Smooth muscle cell (in vitro differentiated cells): ENCODE data around the gene DAPK1. TPM values are rescaled to one million over a fixed set of nuclear protein-coding genes. Genes with fewer than 3 reads are reported as not detected.

ENCODE experiments used
- DNase-seq: peaks from one replicate; lab custom pipeline; 2025; ENCODE audit not compliant: unreplicated experiment; lab: John Stamatoyannopoulos, UW
- H2AFZ ChIP-seq: fragments of 200-600 bp; sonication (generic); 2 replicates; pipeline ENCODE4 v1.6.0; 2016; ENCODE audit warnings: antibody characterized with exemption, low read depth, mild to moderate bottlenecking
- H3F3A ChIP-seq: fragments of 200-600 bp; sonication (generic); 2 replicates; pipeline ENCODE4 v1.6.0; 2017; ENCODE audit warnings: antibody characterized with exemption, low read depth
- H3K27ac ChIP-seq: fragments of 200-600 bp; sonication (generic); 2 replicates; pipeline ENCODE4 v1.5.1; 2016; ENCODE audit warnings: low read depth, mild to moderate bottlenecking
- H3K27me3 ChIP-seq: fragments of 200-600 bp; sonication (generic); 2 replicates; pipeline ENCODE4 v1.6.1; 2016; ENCODE audit warnings: low read depth, mild to moderate bottlenecking
- H3K36me3 ChIP-seq: fragments of 200-600 bp; sonication (generic); 2 replicates; pipeline ENCODE4 v1.5.1; 2016; ENCODE audit warnings: low read depth
- H3K4me1 ChIP-seq: fragments of 200-600 bp; sonication (generic); 2 replicates; pipeline ENCODE4 v1.5.1; 2016; ENCODE audit warnings: low read depth
- H3K4me2 ChIP-seq: fragments of 200-600 bp; sonication (generic); 2 replicates; pipeline ENCODE4 v1.6.0; 2016; ENCODE audit warnings: mild to moderate bottlenecking
- H3K4me3 ChIP-seq: fragments of 200-600 bp; sonication (generic); 2 replicates; pipeline ENCODE4 v1.5.1; 2016; ENCODE audit warnings: mild to moderate bottlenecking
- H3K79me2 ChIP-seq: fragments of 200-600 bp; sonication (generic); 2 replicates; pipeline ENCODE4 v1.6.0; 2016; ENCODE audit warnings: low read depth, mild to moderate bottlenecking
- H3K9ac ChIP-seq: fragments of 200-600 bp; sonication (generic); 2 replicates; pipeline ENCODE4 v1.6.0; 2016; ENCODE audit warnings: low read depth
- H3K9me3 ChIP-seq: fragments of 200-600 bp; sonication (generic); replicated peaks from 2 replicates; pipeline ENCODE4 v1.5.1; 2016; ENCODE audit warnings: low read depth
- H4K20me1 ChIP-seq: fragments of 200-600 bp; sonication (generic); 2 replicates; pipeline ENCODE4 v1.6.0; 2016; ENCODE audit warnings: low read depth
- WGBS: methylation state at CpG from one replicate; pipeline ENCODE4 v1.1.7; 2016; ENCODE audit warnings: low lambda C conversion rate; 5-methylcytosine and 5-hydroxymethylcytosine counted together
- polyA plus RNA-seq: library from polyadenylated mRNA; unstranded; fragments of >200 nt; fragmentation: Nextera tagmentation; extraction: Ambion mirVana; gene quantifications from 2 replicates; pipeline ENCODE4 v1.2.1, GENCODE V29; 2016
- total RNA-seq: library from RNA; depleted of rRNA; stranded (reverse); fragments of >200 nt; gene quantifications from 2 replicates; pipeline ENCODE4 v1.2.3, GENCODE V29; 2014
- TF ChIP-seq, protein P1 (sequence below): fragments of 200-600 bp; sonication (generic); IDR thresholded peaks from 2 replicates; pipeline ENCODE4 v1.5.1; 2017; ENCODE audit warnings: borderline replicate concordance, mild to moderate bottlenecking, antibody characterized with exemption; ENCODE audit not compliant: insufficient read depth, poor library complexity, severe bottlenecking

The DAPK1 gene
- total and polyA plus RNA-seq, 2 experiments from 2014 or later = 12.6 to 20.3 TPM

DNA sequence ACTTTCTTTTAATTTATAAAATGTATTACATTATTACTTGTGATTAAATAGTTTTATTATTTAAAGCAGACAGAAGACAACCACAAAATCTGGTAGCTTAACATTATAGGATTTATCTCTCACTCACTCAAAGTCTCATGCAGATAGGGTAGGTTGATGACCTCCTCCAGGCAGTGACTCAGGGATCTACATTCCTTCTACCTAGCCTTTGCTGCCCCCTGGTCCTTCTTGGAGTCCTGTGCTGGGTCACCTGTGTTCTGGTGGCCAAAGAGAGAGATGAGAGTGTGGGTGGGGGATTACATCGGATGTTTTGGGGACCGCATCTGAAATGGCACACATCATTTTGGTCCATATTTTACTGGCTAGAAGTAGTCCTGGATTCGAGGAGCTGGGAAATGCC, 132.6 kb downstream of the DAPK1 start:
- Histone ChIP-seq H3K27ac (no peak overlapping the region), H3K79me2 (no peaks in the 10 kb centered on the region), H3K4me1 (no peaks in the 10 kb centered on the region), H3K27me3 (no peaks in the 10 kb centered on the region), H3K9me3 (no peaks in the 10 kb centered on the region), H3K4me2 (no peak overlapping the region), H3F3A (no peaks in the 10 kb centered on the region), H4K20me1 (no peaks in the 10 kb centered on the region), H2AFZ (no peak overlapping the region), H3K9ac (no peak overlapping the region), H3K36me3 (no peaks in the 10 kb centered on the region), H3K4me3 (no peak overlapping the region)
- TF ChIP-seq, protein P1, sequence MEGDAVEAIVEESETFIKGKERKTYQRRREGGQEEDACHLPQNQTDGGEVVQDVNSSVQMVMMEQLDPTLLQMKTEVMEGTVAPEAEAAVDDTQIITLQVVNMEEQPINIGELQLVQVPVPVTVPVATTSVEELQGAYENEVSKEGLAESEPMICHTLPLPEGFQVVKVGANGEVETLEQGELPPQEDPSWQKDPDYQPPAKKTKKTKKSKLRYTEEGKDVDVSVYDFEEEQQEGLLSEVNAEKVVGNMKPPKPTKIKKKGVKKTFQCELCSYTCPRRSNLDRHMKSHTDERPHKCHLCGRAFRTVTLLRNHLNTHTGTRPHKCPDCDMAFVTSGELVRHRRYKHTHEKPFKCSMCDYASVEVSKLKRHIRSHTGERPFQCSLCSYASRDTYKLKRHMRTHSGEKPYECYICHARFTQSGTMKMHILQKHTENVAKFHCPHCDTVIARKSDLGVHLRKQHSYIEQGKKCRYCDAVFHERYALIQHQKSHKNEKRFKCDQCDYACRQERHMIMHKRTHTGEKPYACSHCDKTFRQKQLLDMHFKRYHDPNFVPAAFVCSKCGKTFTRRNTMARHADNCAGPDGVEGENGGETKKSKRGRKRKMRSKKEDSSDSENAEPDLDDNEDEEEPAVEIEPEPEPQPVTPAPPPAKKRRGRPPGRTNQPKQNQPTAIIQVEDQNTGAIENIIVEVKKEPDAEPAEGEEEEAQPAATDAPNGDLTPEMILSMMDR = no peak
- WGBS = 100% methylated on average over 3 of the region's 3 CpGs
- no peak for DNase-seq

- no peaks in the 10 kb centered on the region for H3K79me2 ChIP-seq
- H3K4me3 ChIP-seq = no peak overlapping the region
- WGBS = 91% methylated on average over 3 of the region's 3 CpGs
- TF ChIP-seq, protein P1 = no peak
- no peak overlapping the region for H3K27ac ChIP-seq
- H3K36me3 ChIP-seq = no peaks in the 10 kb centered on the region
- H3K27me3 ChIP-seq = no peaks in the 10 kb centered on the region
- H3K4me1 ChIP-seq = no peaks in the 10 kb centered on the region
- no peaks in the 10 kb centered on the region for H4K20me1 ChIP-seq
- no peak overlapping the region for H3K9ac ChIP-seq
- no peaks in the 10 kb centered on the region for H3K9me3 ChIP-seq
- no peak overlapping the region for H2AFZ ChIP-seq
- no peak for DNase-seq
- no peak overlapping the region for H3K4me2 ChIP-seq
- no peaks in the 10 kb centered on the region for H3F3A ChIP-seq
These were observed 133.2 kb downstream of the DAPK1 start for GRCh38 chr9:87630846-87631245.

GRCh38 chr9:87635656-87636501, 138.2 kb downstream of the DAPK1 start:
- WGBS = 95% methylated on average over 14 of the region's 15 CpGs
- Histone ChIP-seq H2AFZ (no peak overlapping the region), H3K27me3 (no peaks in the 10 kb centered on the region), H3K4me1 (no peaks in the 10 kb centered on the region), H3F3A (peaks cover 11% of the 10 kb centered on the region), H3K79me2 (no peaks in the 10 kb centered on the region), H3K27ac (no peak overlapping the region), H3K9ac (no peak overlapping the region), H3K36me3 (no peaks in the 10 kb centered on the region), H3K4me3 (no peak overlapping the region), H3K4me2 (no peak overlapping the region), H4K20me1 (no peaks in the 10 kb centered on the region), H3K9me3 (no peaks in the 10 kb centered on the region)
- TF ChIP-seq, protein P1 = no peak
- no peak for DNase-seq

DNA sequence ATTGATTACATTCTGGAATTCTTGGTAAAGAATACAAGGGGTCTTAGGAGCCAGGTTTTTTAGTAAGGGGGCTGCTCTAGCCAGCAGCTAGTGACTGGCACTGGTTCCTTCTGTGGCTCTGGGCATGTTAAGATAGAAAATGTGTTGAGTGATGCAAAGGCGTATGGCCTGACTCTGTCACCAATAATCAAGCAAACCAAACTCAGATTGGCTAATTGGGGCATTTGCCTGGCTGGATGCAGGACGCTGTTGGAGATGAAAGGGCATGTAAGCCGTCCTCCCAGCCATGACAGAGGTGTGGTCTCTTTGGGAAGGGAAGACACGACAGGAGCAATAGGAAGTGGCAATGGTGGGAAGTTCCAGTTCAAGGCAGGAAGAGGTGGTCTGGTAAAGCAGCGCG, 140.6 kb downstream of the DAPK1 start:
- no peak for DNase-seq
- Histone ChIP-seq H3K27ac (no peak overlapping the region), H3K9me3 (no peaks in the 10 kb centered on the region), H3K79me2 (no peaks in the 10 kb centered on the region), H3K27me3 (no peaks in the 10 kb centered on the region), H3F3A (peaks cover 11% of the 10 kb centered on the region), H4K20me1 (no peaks in the 10 kb centered on the region), H3K36me3 (no peaks in the 10 kb centered on the region), H3K9ac (no peak overlapping the region), H3K4me2 (no peak overlapping the region), H2AFZ (no peak overlapping the region), H3K4me3 (no peak overlapping the region), H3K4me1 (no peaks in the 10 kb centered on the region)
- TF ChIP-seq, protein P1 = no peak
- 96% methylated on average over 6 of the region's 6 CpGs for WGBS
